Activated naive CD8-positive, alpha-beta T cell treated with anti-CD3 and anti-CD28 coated beads, Interleukin-2, amount 10 ng/mL, durations not matched to agents 7 days and 5 days (primary cell): ENCODE data around the gene ADGRL1. TPM values are rescaled to one million over a fixed set of nuclear protein-coding genes. Genes with fewer than 3 reads are reported as not detected.

ENCODE experiments used
- ATAC-seq: fragments of 150-1000 bp; cut with Tn5 transposase; one replicate; pipeline ENCODE4 v1.10.0; 2021; ENCODE audit warnings: low read depth, moderate library complexity
- POLR2A ChIA-PET: fragments of 350-600 bp; sonication (Branson Sonifier 250); formaldehyde crosslinking; loops from one replicate; lab custom pipeline; 2021; ENCODE audit warnings: antibody characterized with exemption; lab: Charles Lee
- DNase-seq: peaks from one replicate; pipeline ENCODE4 v3.0.0; 2021
- H3K27ac Mint-ChIP-seq: one replicate; pipeline ENCODE4 v1.8.0; 2022; ENCODE audit warnings: mild to moderate bottlenecking, mixed read lengths
- H3K27me3 Mint-ChIP-seq: one replicate; pipeline ENCODE4 v1.8.0; 2022; ENCODE audit warnings: mild to moderate bottlenecking, moderate library complexity, mixed read lengths
- H3K36me3 Mint-ChIP-seq: one replicate; pipeline ENCODE4 v1.8.0; 2021; ENCODE audit warnings: mild to moderate bottlenecking, mixed read lengths
- H3K4me1 Mint-ChIP-seq: one replicate; pipeline ENCODE4 v1.8.0; 2021; ENCODE audit warnings: mixed read lengths
- H3K4me3 Mint-ChIP-seq: one replicate; pipeline ENCODE4 v1.8.0; 2022; ENCODE audit warnings: mild to moderate bottlenecking, moderate library complexity, mixed read lengths
- H3K9me3 Mint-ChIP-seq: one replicate; pipeline ENCODE4 v1.8.0; 2021; ENCODE audit warnings: mixed read lengths
- total RNA-seq, 2 experiments: library from RNA; stranded (reverse); gene quantifications; one replicate each; pipeline ENCODE4 v1.2.3, GENCODE V29; 2021

The ADGRL1 gene
- total RNA-seq, 2 experiments from 2014 or later: 15.0 to 16.4 TPM

DNA sequence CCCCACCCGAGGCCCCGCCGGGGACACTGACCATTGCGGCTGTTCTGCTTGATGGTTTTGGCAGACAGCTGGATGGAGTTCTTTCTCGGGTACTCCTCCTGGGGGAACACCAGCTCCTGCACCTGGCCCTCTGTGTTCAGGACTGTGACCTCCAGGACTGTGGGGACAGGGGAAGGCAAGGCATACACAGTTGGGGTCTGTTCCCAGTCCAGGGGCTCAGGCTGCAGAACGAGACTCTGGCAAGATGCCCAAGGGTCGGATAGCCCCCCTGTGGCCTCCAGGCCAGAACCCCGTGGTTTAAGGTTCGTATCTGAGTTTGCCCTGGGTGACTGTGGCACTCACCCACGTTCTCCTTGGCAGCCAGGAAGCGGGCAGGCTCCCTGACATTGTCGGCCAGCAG is 46.9 kb downstream of the ADGRL1 start:
- no peak overlapping the region for H3K27ac Mint-ChIP-seq
- POLR2A ChIA-PET: interaction anchor here (1.2 kb wide), 1 partner anchor 9 kb away, joined by 3 read pairs; no protein-coding TSS in a partner anchor
- no peak overlapping the region for H3K4me3 Mint-ChIP-seq
- no peak for ATAC-seq
- H3K27me3 Mint-ChIP-seq: no peaks in the 10 kb centered on the region
- no peaks in the 10 kb centered on the region for H3K36me3 Mint-ChIP-seq
- no peaks in the 10 kb centered on the region for H3K9me3 Mint-ChIP-seq
- DNase-seq: no peak
- H3K4me1 Mint-ChIP-seq: no peaks in the 10 kb centered on the region

DNA sequence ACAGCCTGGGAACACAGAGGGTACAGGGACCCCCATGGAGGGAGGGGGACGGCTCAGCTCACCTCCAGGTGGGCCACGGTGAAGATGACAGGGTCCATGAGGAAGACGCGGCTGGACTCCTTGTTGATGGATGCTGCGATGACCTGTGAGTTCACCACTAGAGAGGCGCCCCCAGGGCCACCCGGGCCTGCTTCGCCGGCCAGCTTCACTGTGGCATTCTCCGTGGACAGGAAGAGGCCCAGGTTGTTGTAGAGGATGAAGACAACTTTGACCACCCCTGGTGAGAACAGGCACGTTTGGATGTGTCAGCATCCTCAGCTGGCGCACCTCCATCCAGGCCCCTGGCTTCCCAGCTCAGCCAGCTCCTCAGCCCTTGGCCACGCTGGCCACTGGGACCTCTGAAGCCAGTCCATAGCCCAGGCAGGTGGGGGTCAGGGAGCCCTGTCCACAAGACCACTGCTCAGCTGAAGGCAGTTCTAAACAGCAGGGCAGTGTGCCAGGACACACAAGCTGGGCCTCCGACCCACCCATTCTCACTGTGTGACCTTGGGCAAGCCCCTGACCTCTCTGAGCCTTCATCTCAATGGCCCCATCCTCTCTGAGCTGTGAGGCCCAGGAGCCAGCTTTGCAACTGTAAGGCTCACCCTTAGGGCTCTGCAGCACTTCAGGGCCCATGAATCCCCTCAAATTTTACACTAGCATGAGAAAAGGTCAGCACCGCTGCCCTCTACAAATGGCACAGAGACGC is 47.5 kb downstream of the ADGRL1 start:
- no peaks in the 10 kb centered on the region for H3K4me1 Mint-ChIP-seq
- H3K27ac Mint-ChIP-seq: no peak overlapping the region
- no peaks in the 10 kb centered on the region for H3K9me3 Mint-ChIP-seq
- no peak for DNase-seq
- ATAC-seq: no peak
- POLR2A ChIA-PET: interaction anchor here (1.2 to 1.4 kb wide), 2 partner anchors 8 to 22 kb away, joined by 3 read pairs; partner anchors contain the start of gene ASF1B
- H3K27me3 Mint-ChIP-seq: no peaks in the 10 kb centered on the region
- no peaks in the 10 kb centered on the region for H3K36me3 Mint-ChIP-seq
- no peak overlapping the region for H3K4me3 Mint-ChIP-seq

DNA sequence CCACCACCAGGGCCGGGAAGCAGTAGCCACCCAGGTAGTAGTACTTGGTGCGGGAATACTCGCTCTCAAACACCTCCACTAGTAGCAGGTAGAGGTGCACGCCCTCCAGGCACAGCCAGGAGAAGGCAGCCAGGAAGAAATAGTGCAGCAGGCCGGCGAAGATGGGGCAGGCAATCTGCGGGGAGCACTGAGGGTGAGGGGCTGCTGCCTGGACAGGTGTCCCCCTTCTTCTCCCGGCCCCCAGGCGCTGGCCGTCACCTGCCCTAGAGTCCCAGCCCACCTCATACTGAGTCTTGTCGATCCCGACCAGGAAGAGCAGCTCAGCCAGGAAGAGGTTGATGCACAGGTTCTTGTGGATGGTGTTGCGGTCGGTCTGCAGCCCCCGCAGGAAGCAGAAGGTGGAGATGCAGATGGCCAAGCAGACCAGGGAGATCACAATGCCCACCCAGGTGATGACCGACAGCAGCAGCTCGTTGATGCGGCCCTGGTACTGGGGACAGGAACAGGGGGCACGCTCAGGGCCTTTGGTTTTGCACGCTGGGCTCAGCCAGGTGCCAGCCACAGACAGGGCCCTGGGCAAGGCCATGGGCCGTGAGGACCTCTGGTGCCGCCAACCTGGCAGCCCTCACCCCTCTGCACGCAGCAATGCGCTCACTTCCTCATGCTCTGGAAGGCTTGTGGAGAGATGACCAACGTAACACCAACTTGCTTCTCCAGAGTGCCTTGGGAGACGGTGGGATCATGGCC is 48.8 kb downstream of the ADGRL1 start:
- ATAC-seq (no peak), DNase-seq (no peak)
- Mint-ChIP-seq H3K27ac (no peak overlapping the region), H3K4me1 (no peaks in the 10 kb centered on the region), H3K27me3 (no peaks in the 10 kb centered on the region), H3K9me3 (no peaks in the 10 kb centered on the region), H3K36me3 (peaks cover 1% of the 10 kb centered on the region), H3K4me3 (no peak overlapping the region)
- POLR2A ChIA-PET: interaction anchor here (0.6 to 1.4 kb wide), 2 partner anchors 21 to 229 kb away, joined by 3 to 4 read pairs; partner anchors contain the start of gene ASF1B

DNA sequence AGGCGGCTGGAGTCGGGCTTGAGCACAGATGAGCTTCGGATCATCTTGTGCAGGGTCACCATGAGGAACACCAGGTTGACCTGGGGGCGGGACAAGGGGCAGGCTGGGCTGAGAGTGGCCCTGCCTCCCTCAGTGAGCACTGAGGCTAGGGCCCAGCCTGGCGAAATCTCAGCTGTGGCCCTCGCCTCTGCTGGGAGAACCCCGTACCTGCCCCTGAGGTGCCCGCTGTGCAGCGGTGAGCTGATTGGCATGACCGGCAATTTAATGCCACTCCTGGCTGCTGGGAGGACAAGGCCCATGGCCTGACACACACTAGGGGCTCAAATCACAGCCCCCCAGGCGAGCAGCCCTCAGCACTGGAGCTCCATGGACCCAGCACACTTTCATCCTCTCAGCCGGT is 49.8 kb downstream of the ADGRL1 start:
- Mint-ChIP-seq H3K27ac (no peak overlapping the region), H3K4me3 (no peak overlapping the region), H3K27me3 (no peaks in the 10 kb centered on the region), H3K36me3 (peaks cover 1% of the 10 kb centered on the region), H3K9me3 (no peaks in the 10 kb centered on the region), H3K4me1 (no peaks in the 10 kb centered on the region)
- POLR2A ChIA-PET: no interaction called here
- no peak for ATAC-seq
- DNase-seq: no peak

DNA sequence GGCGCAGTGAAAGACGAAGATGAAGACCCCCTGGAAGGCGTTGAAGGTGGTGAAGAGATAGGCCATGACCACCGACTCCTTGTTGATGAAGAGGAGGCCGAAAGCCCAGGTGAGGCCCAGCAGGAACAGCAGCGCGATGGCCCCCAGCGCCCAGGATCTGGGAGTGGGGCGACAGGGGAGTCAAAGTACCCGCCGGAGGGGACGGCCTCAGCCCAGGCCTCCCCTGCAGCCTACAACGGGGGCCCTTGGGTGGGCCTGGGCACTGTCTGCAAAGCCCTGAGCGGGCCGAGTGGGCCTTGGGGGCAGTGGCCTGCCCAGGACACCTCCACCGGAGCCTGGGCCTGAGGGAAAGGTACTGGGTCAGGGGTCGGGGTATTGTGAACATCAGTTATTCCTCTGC is 50.6 kb downstream of the ADGRL1 start:
- POLR2A ChIA-PET: no interaction called here
- no peaks in the 10 kb centered on the region for H3K27me3 Mint-ChIP-seq
- no peak for ATAC-seq

DNA sequence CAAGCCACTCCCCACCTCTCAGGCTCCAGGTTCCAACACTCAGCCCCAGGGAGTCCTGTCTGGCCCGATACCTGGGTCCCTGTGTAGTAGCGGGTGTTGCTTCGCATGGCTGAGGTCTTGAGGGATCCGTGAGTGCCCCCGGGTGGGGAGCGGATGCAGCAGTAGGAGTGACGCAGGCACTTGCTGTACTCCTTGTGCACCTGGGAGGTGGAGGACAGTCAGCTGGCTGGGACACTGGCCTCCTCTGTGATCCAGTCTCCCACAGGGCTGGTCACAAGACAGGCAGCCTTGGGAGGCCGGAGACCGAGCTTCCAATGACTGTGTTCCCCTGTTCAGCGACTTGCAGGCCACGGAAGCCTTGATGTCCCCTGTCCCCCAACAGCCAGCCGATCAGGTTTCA is 53.3 kb downstream of the ADGRL1 start:
- POLR2A ChIA-PET: interaction anchor here (0.5 to 1.6 kb wide), 3 partner anchors 16 to 421 kb away, joined by 3 to 5 read pairs (median 3); no protein-coding TSS in a partner anchor
- Mint-ChIP-seq H3K9me3 (no peaks in the 10 kb centered on the region), H3K27ac (peak overlapping the region; percentile 17), H3K27me3 (no peaks in the 10 kb centered on the region), H3K4me3 (no peak overlapping the region), H3K36me3 (peaks cover 1% of the 10 kb centered on the region), H3K4me1 (peaks cover 16% of the 10 kb centered on the region)
- ATAC-seq: no peak
- DNase-seq: no peak

More for the DNA sequence above, 50.6 kb downstream of the ADGRL1 start:
- Mint-ChIP-seq H3K4me1 (no peaks in the 10 kb centered on the region), H3K4me3 (no peak overlapping the region), H3K36me3 (peaks cover 1% of the 10 kb centered on the region), H3K9me3 (no peaks in the 10 kb centered on the region), H3K27ac (no peak overlapping the region)
- no peak for DNase-seq

DNA sequence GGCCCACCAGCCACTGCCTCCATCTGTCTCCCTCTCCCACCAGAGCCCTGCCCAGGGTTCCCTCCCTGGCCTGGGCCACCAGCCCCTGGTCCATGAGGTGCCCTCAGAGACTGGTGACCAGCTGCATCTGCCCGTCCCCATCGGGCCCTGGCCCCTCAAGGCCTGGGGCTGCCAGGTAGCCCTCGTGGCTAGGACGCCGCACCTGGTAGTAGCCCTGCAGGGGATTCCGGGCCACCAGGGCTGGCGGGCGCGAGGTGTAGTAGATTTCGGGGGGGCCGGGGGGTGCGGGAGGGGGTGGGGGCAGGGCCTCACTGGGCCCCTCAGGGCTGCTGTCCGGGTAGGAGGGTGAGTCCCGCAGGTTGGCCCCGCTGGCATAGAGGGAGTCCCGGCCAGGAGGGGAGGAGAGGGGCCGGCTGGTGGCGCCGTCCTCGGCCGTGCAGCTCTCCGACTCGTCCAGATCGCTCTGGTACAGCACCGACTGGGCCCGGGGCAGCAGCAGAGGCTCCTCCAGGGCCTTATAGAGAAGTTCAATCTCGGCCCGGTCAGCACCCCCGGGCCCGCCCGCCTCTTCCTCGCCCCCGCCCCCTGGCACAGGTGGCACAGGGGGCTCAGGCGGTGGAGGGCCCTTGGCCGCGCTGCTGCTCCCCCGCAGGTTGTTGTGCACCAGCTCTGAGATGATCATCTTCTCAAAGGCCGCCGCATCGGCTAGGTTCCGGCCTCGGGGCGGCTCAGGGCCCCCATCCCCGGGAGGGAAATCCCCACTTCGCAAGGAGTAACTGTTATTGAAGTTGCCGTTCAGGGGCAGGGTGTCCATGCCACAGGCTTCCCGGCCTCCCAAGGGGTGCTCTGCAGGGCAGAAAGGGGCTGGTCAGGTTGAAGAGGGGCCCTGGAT is 55.0 kb downstream of the ADGRL1 start:
- Mint-ChIP-seq H3K9me3 (no peaks in the 10 kb centered on the region), H3K36me3 (peaks cover 1% of the 10 kb centered on the region), H3K4me3 (no peak overlapping the region), H3K4me1 (peaks cover 18% of the 10 kb centered on the region), H3K27ac (peak overlapping the region; percentile 91), H3K27me3 (no peaks in the 10 kb centered on the region)
- ATAC-seq (no peak), DNase-seq (no peak)
- POLR2A ChIA-PET: interaction anchor here (1.2 to 6.6 kb wide), 4 partner anchors 8 to 17 kb away, joined by 3 to 47 read pairs (median 4); partner anchors contain the start of gene ASF1B

DNA sequence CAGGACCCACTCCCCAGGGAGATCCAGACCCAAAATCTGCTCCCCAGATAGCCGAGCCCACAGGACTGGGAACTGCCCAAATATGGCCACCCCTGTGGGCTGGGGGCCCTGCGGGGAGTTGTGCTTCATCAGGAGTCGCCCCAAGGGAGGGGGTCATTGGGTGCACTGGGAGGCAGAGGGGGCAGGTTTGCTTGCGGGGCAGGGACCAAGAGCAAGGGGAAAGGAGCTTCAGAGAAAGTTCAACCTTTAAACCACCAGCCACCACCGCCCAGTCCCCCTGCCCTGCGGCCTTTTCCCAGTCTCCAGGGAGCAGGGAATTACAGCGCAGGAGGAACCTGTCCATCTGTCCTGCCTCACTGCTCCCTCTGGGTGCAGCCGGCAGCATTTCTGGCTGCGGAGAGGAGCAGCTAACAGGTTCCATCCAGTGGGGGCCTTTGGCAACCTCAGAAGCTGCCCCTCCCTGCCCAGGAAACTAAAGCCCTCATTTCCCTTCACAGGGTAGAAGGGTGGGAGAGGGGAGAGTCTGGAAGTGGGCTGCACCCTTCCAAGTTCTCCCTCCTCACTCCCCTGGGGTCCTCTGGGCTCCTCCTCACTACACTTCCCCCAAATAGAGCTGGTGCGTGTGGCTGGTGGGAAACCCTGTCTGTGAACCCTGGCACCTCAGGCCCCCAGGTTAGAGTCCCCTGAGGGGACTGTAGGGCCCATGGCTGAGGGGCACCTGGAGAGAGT is 55.8 kb downstream of the ADGRL1 start:
- Mint-ChIP-seq H3K9me3 (no peaks in the 10 kb centered on the region), H3K36me3 (peaks cover 1% of the 10 kb centered on the region), H3K4me1 (peaks cover 24% of the 10 kb centered on the region), H3K27me3 (no peaks in the 10 kb centered on the region), H3K27ac (peak overlapping the region; percentile 91), H3K4me3 (peak overlapping the region; percentile 75)
- DNase-seq: no peak
- ATAC-seq: no peak
- POLR2A ChIA-PET: interaction anchor here (0.6 to 6.6 kb wide), 6 partner anchors 9 to 354 kb away, joined by 3 to 47 read pairs (median 4); partner anchors contain the start of gene ASF1B

DNA sequence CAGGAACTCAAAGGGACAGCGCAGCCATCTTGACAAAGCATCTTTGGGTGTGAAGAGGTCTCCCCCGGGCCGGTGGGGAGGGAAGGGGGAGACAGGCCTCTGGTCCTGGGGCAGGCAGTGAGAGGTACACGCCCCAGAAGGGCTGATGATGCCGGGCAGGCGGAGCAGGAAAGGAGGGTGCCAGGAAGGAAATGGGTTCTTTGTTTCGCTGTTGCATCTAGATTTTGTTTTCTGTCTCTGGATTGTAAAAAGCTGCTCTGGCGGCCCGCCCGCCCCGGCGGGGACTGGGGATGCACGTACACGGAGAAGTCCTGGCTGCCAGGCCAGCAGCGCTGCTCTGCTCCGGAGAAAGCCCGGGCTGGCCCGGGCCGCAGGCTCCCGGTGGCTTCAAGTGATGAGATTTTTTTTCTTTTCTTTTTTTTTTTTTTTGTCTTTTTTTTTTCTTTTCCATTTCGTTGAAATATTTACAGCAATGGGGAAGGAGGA is 56.4 kb downstream of the ADGRL1 start:
- POLR2A ChIA-PET: interaction anchor here (0.6 to 6.6 kb wide), 7 partner anchors 10 to 355 kb away, joined by 3 to 47 read pairs (median 4); partner anchors contain the start of gene ASF1B
- Mint-ChIP-seq H3K36me3 (peaks cover 1% of the 10 kb centered on the region), H3K27ac (peak overlapping the region; percentile 91), H3K4me3 (peak overlapping the region; percentile 75), H3K9me3 (no peaks in the 10 kb centered on the region), H3K4me1 (peaks cover 25% of the 10 kb centered on the region), H3K27me3 (no peaks in the 10 kb centered on the region)
- DNase-seq: peak; percentile 69
- ATAC-seq: peak; percentile 92

DNA sequence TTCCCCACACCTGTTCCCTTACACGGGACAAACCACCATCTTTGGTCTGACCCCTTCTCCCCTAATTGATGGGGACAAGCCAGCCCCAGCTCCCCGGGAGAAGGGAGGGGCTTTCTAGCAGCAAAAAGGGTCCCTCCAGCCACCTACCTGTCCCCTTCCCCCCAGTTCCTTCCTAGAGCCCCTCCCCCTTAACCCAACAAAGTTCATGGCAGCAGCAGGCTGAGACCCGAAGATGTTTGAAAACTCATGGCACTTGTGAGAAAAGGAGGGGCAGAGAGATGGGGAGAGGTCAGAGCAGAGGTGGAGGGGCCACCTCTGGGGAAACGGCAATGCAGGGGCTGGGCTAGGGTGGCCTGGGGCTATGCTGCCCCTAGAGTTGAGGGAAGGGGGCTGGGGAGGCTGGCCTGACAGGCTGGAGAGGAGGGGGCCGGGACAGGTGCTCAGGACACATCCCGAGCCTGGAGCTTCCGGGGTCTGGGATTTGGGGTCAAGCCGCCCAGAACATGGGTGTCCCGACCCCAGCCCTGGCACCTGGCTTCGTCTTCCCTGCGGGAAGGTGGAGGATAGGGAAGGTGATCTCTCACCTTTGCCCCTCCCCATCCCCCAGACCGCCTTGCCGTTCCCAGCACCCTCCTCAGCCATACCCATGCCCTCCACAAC is 57.1 kb downstream of the ADGRL1 start:
- POLR2A ChIA-PET: interaction anchor here (0.6 to 6.6 kb wide), 6 partner anchors 9 to 312 kb away, joined by 3 to 47 read pairs (median 4); partner anchors contain the start of gene ASF1B
- Mint-ChIP-seq H3K27ac (peak overlapping the region; percentile 91), H3K9me3 (no peaks in the 10 kb centered on the region), H3K4me3 (peak overlapping the region; percentile 75), H3K36me3 (peaks cover 1% of the 10 kb centered on the region), H3K4me1 (peaks cover 25% of the 10 kb centered on the region), H3K27me3 (no peaks in the 10 kb centered on the region)
- ATAC-seq (no peak), DNase-seq (no peak)

DNA sequence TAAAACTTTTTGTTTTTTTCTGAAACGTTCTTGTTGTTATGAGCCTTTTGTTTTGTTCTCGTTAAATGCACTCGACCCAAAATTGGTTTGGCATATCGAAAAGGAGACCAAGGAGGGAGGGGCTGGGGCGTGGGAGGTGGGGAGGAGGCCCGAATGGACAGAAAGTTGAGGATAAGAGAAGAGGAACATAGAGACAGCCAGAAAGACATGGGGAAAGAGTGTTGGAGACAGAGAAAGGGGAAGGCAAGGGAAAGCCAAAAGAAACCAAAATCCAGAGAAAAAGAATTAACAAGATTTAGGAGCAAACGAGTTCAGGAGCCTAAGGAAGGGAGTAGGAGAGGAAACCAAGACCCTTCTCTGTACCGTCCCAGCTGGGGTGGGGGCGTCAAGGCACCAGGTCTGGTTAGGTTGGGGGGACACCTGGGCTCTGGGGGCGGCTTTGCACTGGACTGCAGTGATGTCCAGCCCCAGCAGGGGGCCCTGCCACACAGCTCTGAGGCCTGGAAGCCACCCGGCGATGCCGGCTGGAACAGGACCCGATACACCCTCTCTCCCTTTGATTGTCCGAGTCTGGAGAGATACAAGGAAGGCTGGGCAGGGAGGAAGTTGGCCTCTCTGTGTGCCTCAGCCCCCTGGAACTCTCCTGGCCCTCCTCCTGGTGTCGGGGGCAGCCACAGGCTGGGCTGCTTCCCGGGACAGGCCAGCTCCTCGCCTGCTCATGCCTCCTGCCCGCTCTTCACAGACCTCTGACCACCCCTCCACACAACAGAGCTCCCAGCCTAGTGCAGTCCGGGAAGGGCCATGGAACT is 58.0 kb downstream of the ADGRL1 start:
- Mint-ChIP-seq H3K4me1 (peaks cover 25% of the 10 kb centered on the region), H3K4me3 (peak overlapping the region; percentile 67), H3K27ac (peak overlapping the region; percentile 91), H3K9me3 (no peaks in the 10 kb centered on the region), H3K27me3 (no peaks in the 10 kb centered on the region), H3K36me3 (no peaks in the 10 kb centered on the region)
- POLR2A ChIA-PET: interaction anchor here (0.5 to 6.6 kb wide), 4 partner anchors 12 to 311 kb away, joined by 3 to 47 read pairs (median 4); partner anchors contain the start of gene ASF1B
- ATAC-seq (peak; percentile 46), DNase-seq (peak; percentile 75)
